ENCODE data around the gene MNAT1.

GRCh38 chr14:60951776-60952435 lies 217.3 kb downstream of the MNAT1 start:
- TF ChIP-seq CTCF (conservative IDR thresholded peaks at IDR 0.05 in 1 of 2, IDR thresholded peaks at IDR 0.05 in 1 of 2; ENCODE audit: extremely low read depth in 1 of 2, insufficient read depth in 1 of 2, low read depth in 1 of 2, low read length in 2 of 2), result no peak
- no peak for TF ChIP-seq EZH2 (IDR thresholded peaks at IDR 0.05; ENCODE audit: borderline replicate concordance, low read length)

Measured in mammary epithelial cell (primary cell).